Stimulated activated CD4-positive, alpha-beta T cell treated with anti-CD3 and anti-CD28 coated beads, Interleukin-4, amount 100 ng/mL, for 1 hour (primary cell): ENCODE data around the gene SPPL3.

Source experiments
- DNase-seq: peaks from one replicate; pipeline ENCODE4 v3.0.0-alpha.2; 2020

Gene SPPL3

GRCh38 chr12:120719496-120720233 lies 184.5 kb downstream of the SPPL3 start:
- no peak for DNase-seq

GRCh38 chr12:120719072-120719471 lies 185.1 kb downstream of the SPPL3 start:
- no peak for DNase-seq

- no peak for DNase-seq
Observed at GRCh38 chr12:120718055-120718454, 186.1 kb downstream of the SPPL3 start.

- peak; percentile 52 for DNase-seq
Observed at GRCh38 chr12:120713861-120714482, 190.2 kb downstream of the SPPL3 start.

- DNase-seq, result no peak
Observed at GRCh38 chr12:120712610-120713009, 191.5 kb downstream of the SPPL3 start.
